Colonic mucosa (tissue), 4 donors: Measurements from ENCODE around the gene IQCE. TPM values are rescaled to one million over a fixed set of nuclear protein-coding genes. Genes with fewer than 3 reads are reported as not detected.

Experiments
- DNase-seq: peaks from one replicate; pipeline ENCODE4 v3.0.0-alpha.2; 2020
- H3K27ac ChIP-seq: fragments of 200-600 bp; one replicate; pipeline ENCODE4 v1.8.0; 2021
- H3K27me3 ChIP-seq: fragments of 200-600 bp; one replicate; pipeline ENCODE4 v1.8.0; 2021
- H3K36me3 ChIP-seq: fragments of 200-600 bp; one replicate; pipeline ENCODE4 v1.8.0; 2021
- H3K4me1 ChIP-seq: fragments of 200-600 bp; one replicate; pipeline ENCODE4 v1.8.0; 2021; ENCODE audit warnings: mild to moderate bottlenecking
- H3K4me3 ChIP-seq: fragments of 200-600 bp; one replicate; pipeline ENCODE4 v1.8.0; 2021
- H3K9ac ChIP-seq, 2 donors: one replicate each; pipeline ENCODE4 v1.7.0; 2013; ENCODE audit warnings: control low read depth in 2 of 2, low read depth in 2 of 2, low read length in 2 of 2
- H3K9me3 ChIP-seq: fragments of 200-600 bp; one replicate; pipeline ENCODE4 v1.8.0; 2021
- intact Hi-C: fragments of 100-400 bp; cut with DNase I; formaldehyde crosslinking; loops from one replicate; pipeline ENCODE4 v1.14.1; 2022
- total RNA-seq, 2 donors: library from RNA; stranded (reverse); fragmentation: NEBNext Ultra II Directional in 1 of 2; extraction: Animal tissue kit (Norgen Biotek cat#: 25700) in 1 of 2; gene quantifications; one replicate each; pipeline ENCODE4 v1.2.1, GENCODE V29; 2021
- TF ChIP-seq, protein P1 (sequence below): fragments of 200-600 bp; IDR thresholded peaks from one replicate; pipeline ENCODE4 v1.8.0; 2022; ENCODE audit warnings: antibody characterized with exemption, mild to moderate bottlenecking
- donor health status: healthy.
- donor health status: DM: no; HTN: no; CAD: no.
- donor health status: DM: no; HTN: no; CAD: no.

Gene IQCE
- total RNA-seq, 2 donors from 2014 or later: 23.2 to 36.3 TPM

GRCh38 chr7:2570021-2570420 is 11.2 kb downstream of the IQCE start:
- no peaks in the 10 kb centered on the region for H3K27me3 ChIP-seq
- DNase-seq: no peak
- no peak overlapping the region for H3K4me3 ChIP-seq
- H3K9ac ChIP-seq: no peak overlapping the region
- no peaks in the 10 kb centered on the region for H3K4me1 ChIP-seq
- TF ChIP-seq, protein P1, sequence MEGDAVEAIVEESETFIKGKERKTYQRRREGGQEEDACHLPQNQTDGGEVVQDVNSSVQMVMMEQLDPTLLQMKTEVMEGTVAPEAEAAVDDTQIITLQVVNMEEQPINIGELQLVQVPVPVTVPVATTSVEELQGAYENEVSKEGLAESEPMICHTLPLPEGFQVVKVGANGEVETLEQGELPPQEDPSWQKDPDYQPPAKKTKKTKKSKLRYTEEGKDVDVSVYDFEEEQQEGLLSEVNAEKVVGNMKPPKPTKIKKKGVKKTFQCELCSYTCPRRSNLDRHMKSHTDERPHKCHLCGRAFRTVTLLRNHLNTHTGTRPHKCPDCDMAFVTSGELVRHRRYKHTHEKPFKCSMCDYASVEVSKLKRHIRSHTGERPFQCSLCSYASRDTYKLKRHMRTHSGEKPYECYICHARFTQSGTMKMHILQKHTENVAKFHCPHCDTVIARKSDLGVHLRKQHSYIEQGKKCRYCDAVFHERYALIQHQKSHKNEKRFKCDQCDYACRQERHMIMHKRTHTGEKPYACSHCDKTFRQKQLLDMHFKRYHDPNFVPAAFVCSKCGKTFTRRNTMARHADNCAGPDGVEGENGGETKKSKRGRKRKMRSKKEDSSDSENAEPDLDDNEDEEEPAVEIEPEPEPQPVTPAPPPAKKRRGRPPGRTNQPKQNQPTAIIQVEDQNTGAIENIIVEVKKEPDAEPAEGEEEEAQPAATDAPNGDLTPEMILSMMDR: no peak
- intact Hi-C loops: no loop called here
- H3K36me3 ChIP-seq: no peaks in the 10 kb centered on the region
- H3K9me3 ChIP-seq: no peaks in the 10 kb centered on the region
- no peak overlapping the region for H3K27ac ChIP-seq

DNA sequence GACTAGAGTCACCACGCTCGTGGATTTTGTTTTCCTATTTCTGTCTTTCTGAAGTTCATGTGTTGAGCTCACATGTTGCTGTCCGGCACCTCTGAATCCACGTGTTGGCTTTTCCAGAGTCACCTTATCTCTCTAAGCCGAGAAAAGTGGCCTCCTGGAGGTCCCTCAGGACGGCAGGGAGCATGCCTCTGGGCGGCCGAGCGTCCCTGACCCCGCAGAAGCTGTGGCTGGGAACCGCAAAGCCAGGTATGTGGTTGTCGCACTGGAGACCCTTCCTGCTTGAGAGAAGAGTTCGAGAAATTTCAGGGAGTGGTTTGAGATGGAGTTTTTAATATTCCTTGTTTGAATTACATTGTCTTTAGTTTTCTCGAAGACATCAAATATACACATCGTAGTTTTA is 12.6 kb downstream of the IQCE start:
- Histone ChIP-seq H3K4me3 (no peak overlapping the region), H3K9me3 (no peaks in the 10 kb centered on the region), H3K9ac (no peak overlapping the region), H3K27ac (no peak overlapping the region), H3K36me3 (no peaks in the 10 kb centered on the region), H3K27me3 (no peaks in the 10 kb centered on the region), H3K4me1 (no peaks in the 10 kb centered on the region)
- intact Hi-C loops: no loop called here
- TF ChIP-seq, protein P1: no peak
- DNase-seq: no peak

DNA sequence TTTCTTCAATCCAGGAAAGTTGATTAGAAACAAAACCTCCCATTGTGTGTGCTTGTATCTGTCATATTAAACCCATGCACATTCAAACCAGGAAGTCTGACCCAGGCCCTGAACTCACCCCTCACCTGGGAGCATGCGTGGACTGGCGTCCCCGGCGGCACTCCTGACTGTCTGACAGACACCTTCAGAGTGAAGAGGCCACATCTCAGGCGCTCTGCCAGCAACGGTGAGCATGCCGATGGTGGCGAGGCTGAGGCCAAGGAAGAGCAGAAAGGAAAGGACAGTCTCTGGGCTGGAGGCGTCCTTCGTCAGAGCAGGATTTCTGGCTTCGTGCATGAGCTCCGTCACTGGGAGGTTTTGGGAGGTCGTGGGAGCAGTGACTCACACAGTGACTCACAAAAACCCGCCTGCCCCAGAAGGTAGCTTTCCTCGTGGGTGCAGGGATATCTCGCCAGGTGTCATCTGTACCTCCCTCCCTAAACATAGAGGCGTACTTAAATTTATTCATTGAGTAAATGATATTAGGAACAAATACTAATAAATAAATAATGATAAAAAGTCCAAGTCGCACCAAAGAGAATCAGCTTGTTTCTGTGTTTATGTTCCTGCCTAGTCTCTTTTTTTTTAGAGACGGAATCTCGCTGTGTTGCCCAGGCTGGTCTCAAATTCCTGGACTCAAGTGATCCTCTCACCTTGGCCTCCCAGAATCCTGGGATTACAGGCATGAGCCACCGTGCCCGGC is 13.5 kb downstream of the IQCE start:
- no peaks in the 10 kb centered on the region for H3K9me3 ChIP-seq
- H3K4me1 ChIP-seq: no peaks in the 10 kb centered on the region
- intact Hi-C loops: no loop called here
- H3K4me3 ChIP-seq: no peak overlapping the region
- no peaks in the 10 kb centered on the region for H3K36me3 ChIP-seq
- no peak overlapping the region for H3K27ac ChIP-seq
- no peak for DNase-seq
- TF ChIP-seq, protein P1: no peak
- H3K9ac ChIP-seq: no peak overlapping the region
- H3K27me3 ChIP-seq: no peaks in the 10 kb centered on the region

GRCh38 chr7:2573761-2574160 is 15.0 kb downstream of the IQCE start:
- no peak overlapping the region for H3K27ac ChIP-seq
- no peak overlapping the region for H3K9ac ChIP-seq
- no peak for DNase-seq
- no peaks in the 10 kb centered on the region for H3K27me3 ChIP-seq
- no peak overlapping the region for H3K4me3 ChIP-seq
- H3K4me1 ChIP-seq: no peaks in the 10 kb centered on the region
- H3K36me3 ChIP-seq: no peaks in the 10 kb centered on the region
- intact Hi-C loops: no loop called here
- no peaks in the 10 kb centered on the region for H3K9me3 ChIP-seq
- TF ChIP-seq, protein P1: no peak

DNA sequence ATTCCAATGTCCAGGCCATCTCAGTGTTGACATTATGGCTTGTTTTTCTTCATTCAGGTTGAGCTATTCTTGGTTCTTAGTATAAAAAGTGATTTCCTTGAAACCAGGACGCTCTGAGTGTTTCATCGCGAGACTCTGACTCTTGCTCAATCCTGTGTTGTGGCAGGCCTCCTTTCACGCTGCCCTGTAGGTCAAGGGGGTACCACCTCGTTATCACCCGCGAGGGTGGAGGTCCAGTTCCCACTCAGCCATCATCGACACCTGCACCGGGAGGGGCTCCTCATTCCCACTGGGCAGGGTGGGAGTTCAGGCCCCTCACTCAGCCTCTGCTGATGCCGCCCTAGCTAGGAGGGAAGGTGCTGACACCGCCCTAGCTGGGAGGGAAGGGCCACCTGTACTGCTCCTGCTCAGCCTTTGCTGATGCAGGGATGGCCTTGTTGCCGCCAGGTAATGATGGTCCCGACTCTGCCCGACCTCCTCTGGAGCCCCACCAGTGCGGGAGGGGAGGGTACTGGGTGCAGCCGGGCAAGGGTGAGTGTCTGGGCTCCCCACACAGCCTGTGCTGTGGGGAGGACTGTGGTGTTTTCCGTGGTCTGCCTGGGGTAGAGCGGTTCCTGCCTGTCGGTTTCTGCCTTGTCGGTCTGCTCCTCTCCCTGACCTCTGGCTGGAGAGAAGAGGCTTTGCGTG is 16.4 kb downstream of the IQCE start:
- Histone ChIP-seq H3K9ac (no peak overlapping the region), H3K27me3 (no peaks in the 10 kb centered on the region), H3K9me3 (no peaks in the 10 kb centered on the region), H3K4me3 (no peak overlapping the region), H3K36me3 (no peaks in the 10 kb centered on the region), H3K27ac (no peak overlapping the region), H3K4me1 (no peaks in the 10 kb centered on the region)
- intact Hi-C loops: no loop called here
- DNase-seq: no peak
- TF ChIP-seq, protein P1: no peak
